ENCODE results near the gene ADGRE1.

ADGRE1 gene

GRCh38 chr19:6894313-6894712, 6.9 kb downstream of the ADGRE1 start:
- TF ChIP-seq, protein P1, sequence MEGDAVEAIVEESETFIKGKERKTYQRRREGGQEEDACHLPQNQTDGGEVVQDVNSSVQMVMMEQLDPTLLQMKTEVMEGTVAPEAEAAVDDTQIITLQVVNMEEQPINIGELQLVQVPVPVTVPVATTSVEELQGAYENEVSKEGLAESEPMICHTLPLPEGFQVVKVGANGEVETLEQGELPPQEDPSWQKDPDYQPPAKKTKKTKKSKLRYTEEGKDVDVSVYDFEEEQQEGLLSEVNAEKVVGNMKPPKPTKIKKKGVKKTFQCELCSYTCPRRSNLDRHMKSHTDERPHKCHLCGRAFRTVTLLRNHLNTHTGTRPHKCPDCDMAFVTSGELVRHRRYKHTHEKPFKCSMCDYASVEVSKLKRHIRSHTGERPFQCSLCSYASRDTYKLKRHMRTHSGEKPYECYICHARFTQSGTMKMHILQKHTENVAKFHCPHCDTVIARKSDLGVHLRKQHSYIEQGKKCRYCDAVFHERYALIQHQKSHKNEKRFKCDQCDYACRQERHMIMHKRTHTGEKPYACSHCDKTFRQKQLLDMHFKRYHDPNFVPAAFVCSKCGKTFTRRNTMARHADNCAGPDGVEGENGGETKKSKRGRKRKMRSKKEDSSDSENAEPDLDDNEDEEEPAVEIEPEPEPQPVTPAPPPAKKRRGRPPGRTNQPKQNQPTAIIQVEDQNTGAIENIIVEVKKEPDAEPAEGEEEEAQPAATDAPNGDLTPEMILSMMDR (IDR thresholded peaks at IDR 0.05; ENCODE audit: extremely low read depth, missing control alignments): no peak
- DNase-seq (ENCODE audit: low spot score): no peak

- TF ChIP-seq, protein P1 (IDR thresholded peaks at IDR 0.05; ENCODE audit: extremely low read depth, missing control alignments): no peak
- DNase-seq (ENCODE audit: low spot score): no peak
Measured at GRCh38 chr19:6903446-6903845, 16.1 kb downstream of the ADGRE1 start.

DNA sequence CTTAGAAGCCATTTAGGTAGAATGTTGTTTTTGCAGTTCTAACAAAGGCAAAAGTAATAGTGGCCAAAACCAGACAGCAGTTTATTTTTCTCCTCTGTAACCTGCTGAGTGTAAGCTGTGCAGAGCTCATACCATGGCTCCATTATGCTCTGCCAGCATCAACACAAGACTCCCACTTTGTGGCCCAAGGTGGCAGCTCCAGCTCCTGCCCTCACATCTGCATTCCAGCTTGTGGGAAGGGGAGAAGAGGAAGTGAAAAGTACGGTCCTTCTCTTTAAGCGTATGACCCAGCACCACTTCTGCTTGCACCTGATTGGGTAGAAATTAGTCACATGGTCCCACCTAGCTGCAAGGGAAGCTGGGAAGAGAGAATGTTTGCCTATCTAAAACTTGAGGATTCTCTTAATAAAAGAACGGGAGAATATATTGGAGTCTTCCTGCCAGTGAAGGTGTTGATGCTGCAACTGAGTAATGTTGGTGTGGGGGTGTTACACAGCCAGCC, 19.2 kb downstream of the ADGRE1 start:
- TF ChIP-seq, protein P1 (IDR thresholded peaks at IDR 0.05; ENCODE audit: extremely low read depth, missing control alignments): no peak
- DNase-seq (ENCODE audit: low spot score): no peak

DNA sequence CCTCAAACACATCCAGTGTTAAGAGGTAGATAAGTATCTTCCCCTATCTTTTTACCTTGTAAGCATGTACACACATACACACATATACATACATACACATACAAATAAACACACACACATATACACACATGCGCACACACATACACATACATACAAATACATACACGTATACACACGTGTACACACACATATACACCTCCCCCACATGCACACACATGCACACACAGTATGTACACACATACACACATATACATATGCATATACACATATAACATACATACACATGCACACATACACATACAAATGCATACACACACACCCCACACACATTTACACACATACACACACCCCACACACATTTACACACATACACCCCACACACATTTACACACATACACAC, 24.1 kb downstream of the ADGRE1 start:
- DNase-seq (ENCODE audit: low spot score): no peak

DNA sequence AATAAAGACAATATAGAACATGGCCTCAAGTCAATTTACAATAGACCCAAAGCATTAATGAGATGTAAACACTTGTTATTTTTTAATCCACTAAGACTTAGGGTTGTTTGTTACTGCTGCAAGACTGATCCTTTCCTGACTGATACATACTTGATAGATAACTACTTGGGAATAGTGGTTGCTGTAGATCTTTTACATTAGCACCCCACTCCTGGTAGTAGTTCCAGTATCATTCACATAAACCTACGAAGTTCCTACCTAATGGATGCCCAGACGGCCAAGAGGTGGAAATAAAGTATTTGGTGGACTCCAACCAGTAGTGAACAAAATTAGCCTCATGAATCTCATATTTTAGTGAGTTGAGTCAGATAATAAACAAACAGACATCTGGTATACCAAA, 26.9 kb downstream of the ADGRE1 start:
- TF ChIP-seq, protein P1 (IDR thresholded peaks at IDR 0.05; ENCODE audit: extremely low read depth, missing control alignments): no peak
- no peak for DNase-seq (ENCODE audit: low spot score)

More for the DNA sequence above, 24.1 kb downstream of the ADGRE1 start:
- TF ChIP-seq, protein P1 (IDR thresholded peaks at IDR 0.05; ENCODE audit: extremely low read depth, missing control alignments): no peak

- no peak for DNase-seq (ENCODE audit: low spot score)
- TF ChIP-seq, protein P1 (IDR thresholded peaks at IDR 0.05; ENCODE audit: extremely low read depth, missing control alignments): no peak
Measured at GRCh38 chr19:6916952-6917351, 29.6 kb downstream of the ADGRE1 start.

GRCh38 chr19:6925386-6925785, 38.0 kb downstream of the ADGRE1 start:
- DNase-seq (ENCODE audit: low spot score): no peak
- TF ChIP-seq, protein P1 (IDR thresholded peaks at IDR 0.05; ENCODE audit: extremely low read depth, missing control alignments): no peak

Measured in GM20000 (cell line).